DND-41 (cell line): ENCODE results near the gene CENPB.

Experiments used
- CTCF ChIP-seq: IDR thresholded peaks from 2 replicates; pipeline ENCODE4 v1.5.1; 2012; ENCODE audit warnings: borderline replicate concordance, low read length, moderate library complexity, mild to moderate bottlenecking; ENCODE audit not compliant: poor library complexity, severe bottlenecking; ENCODE audit errors: extremely low read depth
- EZH2 ChIP-seq: IDR thresholded peaks from 3 replicates; pipeline ENCODE4 v1.6.1; 2012; ENCODE audit warnings: borderline replicate concordance, low read depth, mild to moderate bottlenecking, moderate library complexity, low read length, inconsistent platforms; ENCODE audit not compliant: severe bottlenecking

- TF ChIP-seq EZH2 (no peak), CTCF (peak; percentile 52)
These were observed 9.2 kb upstream of the CENPB start, which contains the start of gene CDC25B for GRCh38 chr20:3795511-3796468.
